ENCODE data around the gene NSMCE3.
"Not testable (repeated sequence)": the region's sequence is repeated elsewhere in the genome, so short reads cannot be mapped to it uniquely, and the experiment has no call there.

The NSMCE3 gene

GRCh38 chr15:29259233-29259632, 10.4 kb downstream of the NSMCE3 start:
- intact Hi-C loops (cut with micrococcal nuclease) = loop anchor here (2.0 kb wide), 1 partner anchor 20 kb away; no protein-coding TSS in a partner anchor
- H3K4me3 Mint-ChIP-seq = no peak overlapping the region
- H3K27ac Mint-ChIP-seq = no peak overlapping the region
- peaks cover 2% of the 10 kb centered on the region for H3K27me3 Mint-ChIP-seq
- no peaks in the 10 kb centered on the region for H3K4me1 Mint-ChIP-seq (ENCODE audit: low read depth)
- H3K9me3 Mint-ChIP-seq = no peaks in the 10 kb centered on the region
- no peaks in the 10 kb centered on the region for H3K36me3 Mint-ChIP-seq (ENCODE audit: low read depth)

- Mint-ChIP-seq H3K4me1 (ENCODE audit: low read depth) (no peaks in the 10 kb centered on the region), H3K27me3 (no peaks in the 10 kb centered on the region), H3K9me3 (no peaks in the 10 kb centered on the region), H3K27ac (no peak overlapping the region), H3K36me3 (ENCODE audit: low read depth) (no peaks in the 10 kb centered on the region), H3K4me3 (no peak overlapping the region)
- intact Hi-C loops (cut with micrococcal nuclease) = no loop called here
Measured at GRCh38 chr15:29252234-29252633, 17.4 kb downstream of the NSMCE3 start.

GRCh38 chr15:29244544-29244943, 25.1 kb downstream of the NSMCE3 start:
- Mint-ChIP-seq H3K27me3 (peaks cover 2% of the 10 kb centered on the region), H3K4me3 (no peak overlapping the region), H3K36me3 (ENCODE audit: low read depth) (no peaks in the 10 kb centered on the region), H3K9me3 (no peaks in the 10 kb centered on the region), H3K4me1 (ENCODE audit: low read depth) (no peaks in the 10 kb centered on the region), H3K27ac (no peak overlapping the region)
- intact Hi-C loops (cut with micrococcal nuclease) = no loop called here

GRCh38 chr15:29244123-29244522, 25.5 kb downstream of the NSMCE3 start:
- Mint-ChIP-seq H3K4me3 (no peak overlapping the region), H3K36me3 (ENCODE audit: low read depth) (no peaks in the 10 kb centered on the region), H3K27me3 (peaks cover 2% of the 10 kb centered on the region), H3K9me3 (no peaks in the 10 kb centered on the region), H3K4me1 (ENCODE audit: low read depth) (no peaks in the 10 kb centered on the region), H3K27ac (no peak overlapping the region)
- intact Hi-C loops (cut with micrococcal nuclease) = no loop called here

GRCh38 chr15:29242456-29243242, 27.0 kb downstream of the NSMCE3 start:
- intact Hi-C loops (cut with micrococcal nuclease) = no loop called here
- no peaks in the 10 kb centered on the region for H3K4me1 Mint-ChIP-seq (ENCODE audit: low read depth)
- no peak overlapping the region for H3K27ac Mint-ChIP-seq
- no peaks in the 10 kb centered on the region for H3K36me3 Mint-ChIP-seq (ENCODE audit: low read depth)
- peaks cover 2% of the 10 kb centered on the region for H3K27me3 Mint-ChIP-seq
- H3K9me3 Mint-ChIP-seq = no peaks in the 10 kb centered on the region
- H3K4me3 Mint-ChIP-seq = no peak overlapping the region

- H3K4me3 Mint-ChIP-seq = no peak overlapping the region
- no peaks in the 10 kb centered on the region for H3K36me3 Mint-ChIP-seq (ENCODE audit: low read depth)
- intact Hi-C loops (cut with micrococcal nuclease) = no loop called here
- no peak overlapping the region for H3K27ac Mint-ChIP-seq
- H3K9me3 Mint-ChIP-seq = no peaks in the 10 kb centered on the region
- no peaks in the 10 kb centered on the region for H3K4me1 Mint-ChIP-seq (ENCODE audit: low read depth)
- H3K27me3 Mint-ChIP-seq = peaks cover 2% of the 10 kb centered on the region
Measured at GRCh38 chr15:29241207-29241606, 28.4 kb downstream of the NSMCE3 start.

DNA sequence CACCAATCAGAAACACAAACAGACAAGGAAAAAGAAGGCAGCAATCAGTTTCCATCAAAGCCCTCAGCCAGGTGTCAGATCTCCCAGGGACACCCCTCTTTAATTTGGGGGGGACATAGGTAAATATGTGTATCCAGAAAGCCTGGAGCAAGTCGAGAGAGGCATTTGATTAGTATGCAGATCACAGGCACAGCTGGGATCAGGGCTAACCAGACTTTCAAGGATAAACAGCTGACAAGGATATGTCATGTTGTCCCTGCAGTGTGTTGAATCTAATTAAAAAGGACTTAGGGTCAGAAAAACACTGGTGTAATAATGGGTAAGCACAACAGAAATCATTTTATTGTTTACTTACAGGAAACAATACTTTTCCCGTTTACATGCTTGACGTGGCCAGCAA, 30.2 kb downstream of the NSMCE3 start:
- Mint-ChIP-seq H3K4me1 (ENCODE audit: low read depth) (no peaks in the 10 kb centered on the region), H3K4me3 (no peak overlapping the region), H3K9me3 (peaks cover 10% of the 10 kb centered on the region), H3K36me3 (ENCODE audit: low read depth) (no peaks in the 10 kb centered on the region), H3K27me3 (peaks cover 2% of the 10 kb centered on the region), H3K27ac (no peak overlapping the region)
- intact Hi-C loops (cut with micrococcal nuclease) = no loop called here

DNA sequence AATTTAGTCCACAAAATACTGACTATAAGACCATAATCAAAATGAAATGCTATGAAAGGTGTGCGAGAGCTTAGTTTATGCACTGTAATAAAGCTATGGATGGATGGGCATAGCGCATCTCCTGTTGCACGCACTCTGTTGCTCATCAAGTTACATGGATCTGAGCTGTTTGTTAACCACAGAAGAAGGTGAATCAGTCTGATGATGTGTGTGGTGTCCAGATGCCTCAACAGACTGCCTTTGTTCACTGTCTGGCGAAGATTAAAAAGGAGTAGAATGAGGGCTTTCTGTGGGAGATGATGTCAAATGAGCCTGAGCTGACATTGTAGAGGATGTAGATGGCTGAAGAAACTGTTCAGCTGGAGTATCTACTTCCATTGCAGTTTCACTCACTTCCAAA, 36.1 kb downstream of the NSMCE3 start:
- intact Hi-C loops (cut with micrococcal nuclease) = no loop called here
- H3K36me3 Mint-ChIP-seq (ENCODE audit: low read depth) = no peaks in the 10 kb centered on the region
- peaks cover 2% of the 10 kb centered on the region for H3K27me3 Mint-ChIP-seq
- H3K27ac Mint-ChIP-seq = no peak overlapping the region
- H3K4me3 Mint-ChIP-seq = no peak overlapping the region
- peaks cover 18% of the 10 kb centered on the region for H3K9me3 Mint-ChIP-seq
- no peaks in the 10 kb centered on the region for H3K4me1 Mint-ChIP-seq (ENCODE audit: low read depth)

DNA sequence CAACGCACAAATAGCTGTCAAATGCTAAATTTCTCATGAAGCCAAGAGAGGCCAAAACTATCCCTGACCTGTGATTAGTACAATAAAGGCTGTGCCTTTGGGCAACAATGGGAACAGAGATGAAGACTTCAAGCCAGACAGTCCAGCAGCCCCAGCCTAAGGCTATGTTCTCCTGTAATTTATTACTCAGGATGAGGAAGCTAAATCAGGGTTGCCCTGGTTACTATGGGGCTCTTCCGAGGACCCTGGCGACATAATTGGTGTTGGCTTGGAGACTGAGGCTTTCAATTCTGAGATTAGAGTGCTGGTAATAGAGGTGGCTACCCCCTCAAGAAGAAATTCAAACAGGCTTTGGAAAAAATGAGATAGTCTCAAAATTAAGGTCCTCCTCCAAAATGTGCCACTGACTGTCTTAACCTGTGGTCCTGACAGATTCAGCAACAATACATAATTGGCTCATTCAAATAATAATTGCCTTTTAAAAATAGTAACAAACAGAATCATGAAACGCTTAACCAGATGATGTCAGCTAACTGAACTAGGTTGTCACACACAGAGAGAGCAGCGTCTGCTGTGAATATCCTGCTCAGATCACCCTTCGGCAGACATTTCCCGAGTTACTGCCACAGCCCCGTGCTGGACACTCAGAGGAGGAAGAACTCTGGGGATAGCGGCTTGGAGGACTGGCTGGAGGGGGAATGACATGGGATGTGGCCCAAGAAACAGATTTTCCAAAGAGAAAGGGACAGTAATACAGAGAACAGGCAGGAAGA, 43.0 kb downstream of the NSMCE3 start:
- Mint-ChIP-seq H3K27me3 (peaks cover 14% of the 10 kb centered on the region), H3K9me3 (no peaks in the 10 kb centered on the region), H3K36me3 (ENCODE audit: low read depth) (no peaks in the 10 kb centered on the region), H3K4me1 (ENCODE audit: low read depth) (no peaks in the 10 kb centered on the region), H3K4me3 (no peak overlapping the region), H3K27ac (no peak overlapping the region)
- intact Hi-C loops (cut with micrococcal nuclease) = no loop called here

DNA sequence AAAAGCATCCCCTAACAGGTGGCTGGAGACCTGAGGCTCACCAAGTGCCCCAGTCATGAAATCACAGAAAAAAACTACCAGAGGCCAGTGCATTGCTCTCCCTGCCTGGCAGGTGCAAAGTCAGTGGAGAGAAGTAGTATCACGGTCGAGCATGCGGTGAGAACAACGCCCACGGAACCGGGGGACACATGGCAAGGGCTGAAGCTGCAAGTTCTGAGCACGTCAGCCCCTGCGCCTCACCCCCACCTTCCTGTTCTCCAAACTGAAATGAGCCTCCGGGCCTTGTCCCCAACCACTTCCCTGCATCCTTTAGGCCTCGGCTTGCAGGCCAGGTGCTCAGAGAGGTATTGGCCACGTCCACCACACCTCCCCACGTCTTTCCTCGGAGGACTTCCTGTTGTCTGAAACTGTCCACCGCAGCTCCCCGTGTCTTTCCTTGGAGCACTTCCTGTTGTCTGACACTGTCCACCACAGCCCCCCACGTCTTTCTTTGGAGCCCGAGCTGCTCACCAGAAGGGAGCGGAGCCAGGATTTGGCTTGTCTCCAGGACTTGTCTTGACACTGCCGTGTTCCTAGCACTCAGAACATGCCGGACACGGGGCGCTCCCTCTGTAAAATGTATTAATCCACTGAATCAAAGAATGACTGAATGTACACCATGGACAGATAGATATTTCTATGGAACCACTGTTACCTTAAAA, 43.9 kb downstream of the NSMCE3 start:
- Mint-ChIP-seq H3K4me3 (no peak overlapping the region), H3K36me3 (ENCODE audit: low read depth) (no peaks in the 10 kb centered on the region), H3K27me3 (peaks cover 14% of the 10 kb centered on the region), H3K27ac (no peak overlapping the region), H3K4me1 (ENCODE audit: low read depth) (no peaks in the 10 kb centered on the region), H3K9me3 (no peaks in the 10 kb centered on the region)
- intact Hi-C loops (cut with micrococcal nuclease) = no loop called here

DNA sequence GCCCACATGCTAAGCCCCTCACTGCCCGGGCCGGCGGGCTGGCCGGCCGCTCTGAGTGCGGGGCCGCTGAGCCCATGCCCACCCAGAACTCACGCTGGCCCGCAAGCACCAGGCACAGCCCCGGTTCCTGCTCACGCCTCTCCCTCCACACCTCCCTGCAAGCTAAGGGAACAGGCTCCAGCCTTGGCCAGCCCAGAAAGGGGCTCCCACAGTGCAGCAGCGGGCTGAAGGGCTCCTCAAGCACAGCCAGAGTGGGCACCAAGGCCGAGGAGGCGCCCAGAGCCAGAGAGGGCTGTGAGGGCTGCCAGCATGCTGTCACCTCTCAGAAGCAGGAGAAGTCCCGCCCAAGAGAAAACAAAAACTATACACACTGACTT, 44.6 kb downstream of the NSMCE3 start:
- H3K27me3 Mint-ChIP-seq = peaks cover 14% of the 10 kb centered on the region
- H3K4me1 Mint-ChIP-seq (ENCODE audit: low read depth); H3K27ac Mint-ChIP-seq; H3K9me3 Mint-ChIP-seq; H3K4me3 Mint-ChIP-seq; H3K36me3 Mint-ChIP-seq (ENCODE audit: low read depth); intact Hi-C loops (cut with micrococcal nuclease): not testable (repeated sequence)

- H3K4me3 Mint-ChIP-seq; H3K36me3 Mint-ChIP-seq (ENCODE audit: low read depth); intact Hi-C loops (cut with micrococcal nuclease); H3K27ac Mint-ChIP-seq; H3K4me1 Mint-ChIP-seq (ENCODE audit: low read depth); H3K9me3 Mint-ChIP-seq: not testable (repeated sequence)
- peaks cover 12% of the 10 kb centered on the region for H3K27me3 Mint-ChIP-seq
Measured at GRCh38 chr15:29224235-29224986, 45.2 kb downstream of the NSMCE3 start.

- H3K9me3 Mint-ChIP-seq = no peaks in the 10 kb centered on the region
- H3K4me1 Mint-ChIP-seq (ENCODE audit: low read depth) = no peaks in the 10 kb centered on the region
- intact Hi-C loops (cut with micrococcal nuclease) = no loop called here
- no peaks in the 10 kb centered on the region for H3K36me3 Mint-ChIP-seq (ENCODE audit: low read depth)
- H3K4me3 Mint-ChIP-seq = no peak overlapping the region
- peaks cover 12% of the 10 kb centered on the region for H3K27me3 Mint-ChIP-seq
- no peak overlapping the region for H3K27ac Mint-ChIP-seq
Measured at GRCh38 chr15:29223640-29224039, 46.0 kb downstream of the NSMCE3 start.

Data from dendritic cell treated with granulocyte-macrophage colony-stimulating factor and Interleukin-4, amounts not matched to agents 40 ng/mL and 50 ng/mL, for 4 days (primary cell).